GM03348 (cell line): Measurements from ENCODE around the gene EMP3.

Source experiments
- DNase-seq: peaks from one replicate; pipeline ENCODE4 v3.0.0; 2012; ENCODE audit warnings: low spot score

The EMP3 gene

DNA sequence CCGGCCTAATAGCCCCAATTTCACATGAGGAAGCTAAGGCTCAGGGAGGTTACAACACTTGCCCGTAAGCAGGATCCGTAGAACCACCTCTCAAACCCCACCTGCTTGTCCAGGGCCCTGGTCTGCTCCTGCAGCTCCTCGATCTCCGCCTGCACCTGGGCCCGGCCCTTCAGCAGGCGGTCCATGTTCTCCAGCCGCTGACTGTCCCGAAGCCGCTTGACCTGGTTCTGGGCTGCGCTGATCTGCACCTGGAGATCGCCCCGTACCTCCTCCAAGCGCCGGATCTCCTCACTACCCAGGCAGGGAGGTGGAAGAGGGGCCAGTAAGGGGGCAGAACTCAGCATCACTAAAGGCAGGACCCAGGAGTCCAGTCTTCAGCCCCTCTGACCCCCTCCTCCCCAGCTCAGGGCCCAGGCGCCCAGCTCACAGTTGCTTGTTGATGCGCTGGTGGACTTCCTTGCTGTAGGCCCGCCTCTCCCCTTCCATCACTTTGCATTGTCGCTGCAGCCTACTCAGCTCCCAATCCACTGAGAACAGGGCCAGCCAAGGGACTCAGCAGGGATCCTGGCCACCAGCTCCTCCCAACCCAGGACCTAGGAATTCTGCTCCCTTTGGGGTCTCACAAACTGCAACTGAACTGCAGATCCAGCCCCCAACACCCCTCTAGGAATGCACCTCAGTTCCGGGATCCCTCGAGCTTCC lies 6.9 kb upstream of the EMP3 start:
- no peak for DNase-seq

DNA sequence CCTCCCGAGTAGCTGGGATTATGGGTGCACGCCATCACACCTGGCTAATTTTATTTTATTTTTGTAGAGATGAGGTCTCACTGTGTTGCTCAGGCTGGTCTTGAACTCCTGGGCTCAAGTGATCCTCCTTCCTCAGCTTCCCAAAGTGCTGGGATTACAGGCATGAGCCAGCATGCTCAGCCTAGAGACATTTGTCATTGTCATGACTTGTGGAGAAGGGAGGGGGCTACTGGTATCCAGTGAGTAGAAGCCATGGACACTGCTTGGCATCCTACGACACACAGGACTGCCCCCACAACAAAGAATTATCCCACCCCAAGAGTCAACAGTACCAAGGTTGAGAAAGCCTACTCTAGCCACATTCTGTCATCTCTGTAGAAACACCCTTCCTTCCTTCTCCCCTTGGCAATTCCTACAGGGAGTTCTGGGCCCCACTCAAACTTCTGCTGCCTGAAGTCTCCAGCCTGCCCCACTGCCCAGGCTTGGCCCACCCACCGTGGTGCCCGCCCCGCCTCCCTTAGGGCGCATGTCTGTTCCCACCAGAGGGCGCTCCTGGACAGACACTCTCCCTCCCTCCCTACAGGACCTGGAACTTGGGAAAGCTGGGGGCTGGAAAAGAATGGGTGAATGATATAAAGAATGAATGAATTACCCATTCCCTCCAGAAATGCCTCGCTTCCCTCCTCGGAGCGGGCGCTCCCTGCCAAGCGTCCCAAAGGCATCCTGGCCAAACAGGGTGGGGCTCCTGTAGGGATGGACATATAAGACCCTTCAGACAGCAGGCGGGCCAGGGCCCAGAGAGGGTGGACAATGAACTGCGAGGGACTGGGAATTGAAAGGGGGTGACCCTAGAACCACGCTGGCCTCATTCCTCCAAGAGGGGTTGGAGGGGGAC lies 5.5 kb upstream of the EMP3 start:
- DNase-seq, result peak; percentile 90

DNA sequence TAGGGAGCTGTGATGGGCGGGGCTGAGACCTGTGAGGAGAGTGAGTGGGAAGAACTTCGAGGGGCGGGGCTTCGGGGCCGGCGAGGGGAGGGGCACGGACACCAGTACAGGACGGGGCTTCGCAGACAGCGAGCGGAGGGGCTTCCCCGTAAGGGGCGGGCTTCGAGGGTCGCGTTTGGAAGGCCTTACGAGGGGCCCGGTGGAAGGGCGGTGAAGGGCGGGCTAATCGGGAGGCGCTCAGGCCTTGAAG lies 4.1 kb upstream of the EMP3 start:
- DNase-seq, result peak; percentile 91

DNA sequence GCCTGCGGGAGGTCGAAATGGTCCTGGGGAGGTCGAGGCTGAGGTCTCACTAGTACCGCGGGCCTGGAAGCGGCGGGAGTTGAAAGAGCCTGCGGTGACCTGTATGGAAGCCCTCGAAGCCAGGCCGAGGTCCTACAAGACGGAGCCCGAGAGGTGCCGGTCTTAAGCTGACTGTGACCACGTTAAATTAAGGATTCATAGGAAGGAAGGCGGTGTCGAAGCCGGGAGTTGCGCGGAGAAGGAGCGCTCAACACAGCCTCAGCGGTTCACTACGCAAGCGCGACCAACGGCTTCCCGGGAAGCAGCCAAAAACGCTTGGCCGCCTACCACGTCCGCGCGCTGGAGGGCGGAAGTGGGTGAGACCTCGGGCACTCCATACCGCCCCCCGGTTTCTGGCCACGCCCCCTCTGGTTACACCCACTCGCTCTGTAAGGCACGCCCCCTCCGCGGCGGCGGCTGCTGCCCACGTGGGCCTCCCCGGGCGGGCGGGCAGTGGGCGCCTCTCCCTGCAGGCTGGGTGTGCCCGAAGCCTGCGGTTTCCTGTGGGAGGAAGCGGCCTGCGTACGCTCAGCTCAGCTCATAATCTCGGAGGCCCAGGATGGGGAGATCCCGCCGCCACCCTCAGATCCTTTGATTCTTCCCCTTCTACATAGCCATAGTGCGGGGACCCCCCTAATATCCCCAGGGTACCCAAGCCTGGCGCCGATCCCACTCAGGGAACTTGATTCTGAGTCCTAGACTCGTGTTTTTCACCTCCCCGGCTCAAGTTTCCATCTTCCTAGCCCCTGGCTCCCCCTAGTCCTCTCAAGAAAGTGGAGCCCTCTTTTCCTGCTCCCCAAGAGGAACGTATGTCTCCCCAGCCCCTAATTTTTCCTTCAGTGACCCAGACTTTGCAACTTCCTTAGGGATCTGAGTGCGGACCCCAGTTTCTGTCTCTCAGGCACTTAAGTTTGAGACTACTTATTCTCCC lies 3.4 kb upstream of the EMP3 start:
- DNase-seq, result peak; percentile 99

DNA sequence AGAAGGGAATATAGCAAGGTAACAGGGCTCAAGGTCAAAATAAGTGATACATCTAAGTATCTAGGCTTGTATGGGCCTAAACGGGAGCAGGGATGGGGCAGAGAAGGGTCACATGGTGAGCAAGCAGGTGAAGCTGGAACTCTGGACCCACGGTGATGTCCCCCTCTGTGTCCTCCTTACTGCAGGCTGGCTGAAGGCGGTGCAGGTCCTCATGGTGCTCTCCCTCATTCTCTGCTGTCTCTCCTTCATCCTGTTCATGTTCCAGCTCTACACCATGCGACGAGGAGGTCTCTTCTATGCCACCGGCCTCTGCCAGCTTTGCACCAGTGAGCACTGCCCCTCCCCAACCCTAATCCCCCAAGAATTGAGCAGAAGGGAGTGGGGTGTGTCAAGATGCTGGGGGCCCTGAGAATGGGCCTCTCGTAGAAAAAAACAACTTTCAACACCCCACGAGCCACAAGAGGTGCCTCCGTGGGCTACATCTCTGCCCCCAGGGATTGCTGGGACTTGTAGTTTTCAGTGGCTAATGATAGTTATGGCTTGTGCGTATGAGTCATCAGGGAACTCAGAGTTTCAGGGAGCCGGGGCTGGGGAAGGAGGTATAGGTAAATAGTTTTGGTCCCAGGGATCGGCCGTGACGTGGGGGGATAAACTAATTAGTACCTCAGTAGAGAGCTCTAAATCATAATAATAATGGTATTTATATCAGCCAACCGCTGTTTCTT lies 4.0 kb downstream of the EMP3 start:
- peak; percentile 21 for DNase-seq

DNA sequence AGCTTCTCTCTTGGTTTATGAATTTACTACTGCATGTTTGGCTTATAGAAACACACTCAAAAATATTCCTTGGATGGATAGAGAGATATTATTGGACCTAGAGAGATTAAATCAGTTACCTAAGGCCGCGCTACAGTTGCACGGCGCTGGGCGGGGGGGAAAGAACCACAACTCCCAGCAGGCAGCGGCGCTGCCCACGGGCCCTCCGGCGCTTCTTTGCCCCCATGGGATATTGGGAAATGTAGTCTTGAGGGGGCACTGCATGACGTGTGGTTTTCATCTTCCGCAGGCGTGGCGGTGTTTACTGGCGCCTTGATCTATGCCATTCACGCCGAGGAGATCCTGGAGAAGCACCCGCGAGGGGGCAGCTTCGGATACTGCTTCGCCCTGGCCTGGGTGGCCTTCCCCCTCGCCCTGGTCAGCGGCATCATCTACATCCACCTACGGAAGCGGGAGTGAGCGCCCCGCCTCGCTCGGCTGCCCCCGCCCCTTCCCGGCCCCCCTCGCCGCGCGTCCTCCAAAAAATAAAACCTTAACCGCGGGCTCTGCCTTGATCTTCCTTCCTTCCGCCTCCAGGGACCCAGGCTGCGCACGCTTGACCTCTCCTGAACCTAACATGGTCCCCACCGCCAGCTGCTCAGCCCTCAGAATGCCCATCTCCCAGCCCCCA lies 4.8 kb downstream of the EMP3 start:
- no peak for DNase-seq

DNA sequence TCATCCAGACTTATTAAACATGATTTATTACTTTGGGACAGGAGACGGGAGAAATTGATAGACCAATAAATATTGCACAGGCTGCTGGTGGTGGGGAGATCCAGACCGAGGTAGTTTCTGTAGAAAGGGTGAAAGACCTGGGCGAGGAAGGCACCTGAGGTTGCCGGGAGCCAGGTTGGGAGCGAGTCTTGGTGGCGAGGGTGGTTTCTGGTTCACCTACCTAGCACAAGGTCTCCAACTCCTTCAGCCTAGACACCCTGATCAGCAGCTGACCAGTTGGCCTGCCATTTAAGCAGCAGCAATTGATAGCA lies 7.0 kb downstream of the EMP3 start:
- no peak for DNase-seq

DNA sequence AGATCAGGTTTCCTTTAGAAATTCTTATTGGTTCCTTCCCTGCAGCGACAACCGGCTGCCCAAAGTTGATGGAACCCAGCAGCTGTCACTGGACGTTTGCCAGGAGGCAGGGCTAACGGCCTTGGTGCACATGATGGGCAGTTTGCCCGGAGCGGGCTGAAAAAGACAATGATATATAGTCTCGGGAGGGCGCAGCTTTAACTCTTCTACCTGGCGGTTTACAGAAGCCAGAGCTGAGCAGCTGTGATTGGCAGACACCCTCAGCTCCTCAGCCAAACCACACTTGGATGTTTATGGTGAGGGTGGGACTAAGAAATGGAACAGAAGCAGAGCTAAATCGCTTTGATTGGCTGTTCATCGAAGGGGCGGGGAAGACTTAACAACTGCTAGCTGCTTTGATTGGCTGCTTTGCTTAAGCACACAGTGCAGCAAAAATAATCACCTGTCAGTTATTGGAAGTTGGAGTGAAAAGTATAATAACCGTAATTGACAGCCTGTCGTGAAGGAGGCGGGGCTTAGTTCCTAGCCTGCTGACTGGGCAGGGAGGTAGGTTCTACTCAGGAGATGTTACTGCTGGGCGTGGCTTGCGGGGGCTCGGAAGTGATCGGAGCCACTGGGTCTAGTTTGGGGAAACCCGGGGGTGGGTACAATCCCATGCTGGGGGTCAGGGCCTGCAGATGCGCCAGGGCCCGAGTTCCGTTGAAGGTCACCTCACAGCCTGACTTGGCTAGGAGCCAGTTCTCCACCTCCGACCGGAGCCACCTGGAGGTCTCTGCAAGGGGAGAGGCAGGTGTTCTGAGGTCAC lies 7.5 kb downstream of the EMP3 start:
- peak; percentile 91 for DNase-seq

DNA sequence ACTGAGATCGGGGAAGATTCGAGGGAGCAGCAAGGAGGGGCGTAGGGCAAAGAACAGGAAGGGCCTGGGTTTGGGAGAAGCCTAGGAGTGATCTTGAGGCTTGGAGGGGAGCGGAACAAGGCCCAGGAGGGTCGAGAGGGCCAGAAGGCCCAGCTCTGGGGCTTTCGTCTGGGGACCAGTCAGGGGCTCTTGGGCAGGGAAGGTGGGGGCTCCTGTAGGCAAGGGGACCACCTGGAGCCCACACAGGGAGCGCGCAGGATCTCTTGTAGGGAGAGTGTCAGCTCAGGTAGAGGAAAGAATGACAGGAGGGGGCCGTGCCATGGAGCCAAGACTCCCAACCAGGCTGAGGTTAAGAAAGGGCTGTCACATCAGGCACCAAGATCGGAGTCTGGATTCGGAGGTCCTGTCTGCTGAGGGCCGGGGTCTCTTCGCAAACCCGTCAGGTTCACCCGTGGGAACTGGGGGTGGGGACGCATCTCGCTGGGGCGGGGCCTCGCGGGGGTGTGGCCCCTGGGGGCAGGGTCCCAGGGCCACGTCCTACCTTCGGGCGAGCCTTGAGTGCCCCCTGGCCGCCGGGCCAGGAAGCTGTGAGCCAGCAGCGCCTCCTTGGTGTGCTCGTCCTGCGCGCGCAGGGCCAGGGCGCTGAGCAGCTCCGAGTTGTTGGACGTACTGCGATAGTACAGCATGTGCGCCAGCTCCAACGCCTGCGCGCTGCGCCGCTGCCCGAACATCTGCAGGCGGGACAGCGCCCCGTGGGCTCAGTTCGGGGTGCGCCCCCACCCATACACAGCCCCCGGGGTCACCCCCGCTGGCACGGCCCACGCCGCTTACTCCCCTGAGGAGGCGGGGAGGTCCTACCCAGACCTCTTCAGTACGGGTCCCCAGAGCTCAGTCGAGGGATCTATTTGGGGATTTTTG lies 8.4 kb downstream of the EMP3 start:
- DNase-seq, result peak; percentile 96

DNA sequence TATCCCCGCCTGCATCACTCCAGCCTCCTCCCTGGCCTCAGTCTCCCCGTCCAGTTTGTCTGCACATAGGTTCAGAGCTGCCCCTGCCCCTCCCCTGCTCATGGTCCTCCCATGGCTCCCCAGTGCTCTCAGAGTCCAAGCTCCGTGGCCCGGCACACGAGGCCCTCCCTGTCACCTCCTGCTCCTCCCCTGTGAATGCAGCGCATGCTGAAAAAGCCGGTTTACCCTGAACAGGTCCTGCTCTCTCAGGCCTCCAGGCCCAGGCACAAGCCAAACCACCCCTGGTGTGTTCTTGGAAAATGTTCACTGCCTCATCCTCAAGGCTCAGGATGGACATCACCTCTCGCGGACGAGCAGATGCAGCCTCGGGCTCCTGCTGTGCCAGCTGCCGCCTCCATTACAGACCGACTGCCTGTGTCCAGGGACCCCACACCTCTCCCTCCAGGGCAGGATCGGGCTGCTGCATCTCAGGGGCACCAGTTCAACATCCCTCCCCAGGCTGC lies 13.0 kb downstream of the EMP3 start:
- no peak for DNase-seq

DNA sequence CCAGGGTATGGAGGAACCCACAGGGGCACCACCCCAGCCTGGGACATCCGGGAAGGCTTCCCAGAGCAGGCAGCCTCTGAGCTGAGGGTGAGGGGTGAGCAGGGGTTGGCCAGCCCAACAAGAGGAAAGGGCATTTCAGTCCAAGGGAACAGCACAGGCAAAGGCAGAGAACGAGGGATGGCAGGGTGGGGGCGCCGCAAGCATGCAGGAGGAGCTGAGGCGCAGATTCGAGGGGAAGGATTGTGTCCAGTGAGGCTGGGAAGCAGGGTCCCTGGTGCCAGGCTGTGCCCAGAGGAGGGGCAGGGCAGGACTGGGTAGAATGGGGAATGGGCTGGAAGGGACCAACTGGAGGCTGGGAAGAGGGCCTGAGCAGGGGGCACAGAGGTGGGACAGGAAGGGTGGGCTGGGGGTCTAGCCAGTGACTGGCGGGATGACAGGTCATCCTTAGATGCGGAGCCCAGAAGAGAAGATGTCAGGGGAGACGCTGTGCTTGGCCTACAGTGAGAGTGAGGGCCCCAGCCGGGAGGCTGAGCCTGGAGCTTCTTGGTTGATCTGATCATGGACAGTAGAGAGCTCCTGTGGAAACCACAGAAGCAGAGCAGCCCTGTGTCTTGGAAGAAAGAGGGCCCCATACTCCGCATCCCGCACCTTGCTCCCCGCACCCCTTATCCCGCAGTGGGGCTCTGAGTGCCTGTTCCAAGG lies 13.6 kb downstream of the EMP3 start:
- DNase-seq, result no peak

DNA sequence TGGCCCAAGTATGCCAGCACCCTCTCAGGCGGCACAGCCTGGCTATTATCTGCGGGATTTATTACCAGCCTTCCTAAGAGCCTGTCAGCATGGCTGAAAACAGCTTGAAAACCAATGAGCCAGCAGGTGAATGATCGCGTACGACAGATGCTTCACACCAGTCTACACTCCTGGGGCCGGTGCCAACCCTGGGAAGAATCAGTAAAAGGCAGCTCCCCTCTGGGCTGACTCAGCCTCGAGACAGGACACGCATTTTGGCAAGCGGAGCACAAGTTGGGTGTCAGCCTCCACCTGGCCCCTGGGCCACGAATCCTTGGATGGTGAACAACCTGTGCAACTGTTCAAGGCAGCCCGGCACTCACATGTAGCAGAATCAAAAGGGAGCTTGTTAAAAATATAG lies 15.6 kb downstream of the EMP3 start:
- no peak for DNase-seq

DNA sequence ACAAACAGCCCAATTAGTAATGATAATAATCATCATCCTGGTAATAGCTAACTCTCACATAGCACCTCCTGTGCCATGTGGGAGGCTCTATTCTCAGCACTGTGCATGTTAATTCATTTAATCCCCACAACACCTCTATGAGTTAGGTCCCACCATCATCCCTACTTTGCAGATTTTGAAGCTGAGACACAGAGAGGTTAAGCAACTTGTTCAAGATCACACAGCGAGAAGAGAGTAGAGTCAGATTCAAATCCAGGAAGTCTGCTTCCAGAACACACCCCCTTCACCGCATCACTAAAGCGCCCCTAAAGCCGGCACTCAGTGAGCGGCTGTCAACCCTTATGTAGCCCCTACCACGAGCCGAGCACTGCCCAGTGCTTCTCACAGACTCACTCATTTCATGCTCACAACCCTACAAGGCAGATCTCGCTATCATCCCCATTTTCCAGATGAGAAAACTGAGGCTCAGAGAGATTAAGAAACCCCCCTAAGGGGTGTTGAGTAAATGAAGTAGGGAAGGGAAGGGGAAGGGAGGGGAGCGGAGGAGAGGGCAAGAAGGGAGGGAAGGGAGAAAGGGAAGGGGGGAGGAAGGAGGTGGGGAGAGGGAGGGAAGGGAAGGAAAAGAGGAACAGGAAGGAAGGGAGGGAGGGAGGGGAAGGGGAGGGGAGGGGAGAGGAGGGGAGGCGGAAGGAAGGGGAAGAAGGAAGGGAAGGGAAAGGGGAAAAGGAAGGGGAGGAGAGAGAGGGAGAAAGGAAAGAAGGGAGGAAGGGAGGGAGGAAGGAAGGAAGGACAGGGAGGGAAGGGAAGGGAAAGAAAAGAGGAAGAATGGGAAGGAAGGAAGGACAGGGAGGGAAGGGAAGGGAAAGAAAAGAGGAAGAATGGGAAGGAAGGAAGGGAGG lies 16.4 kb downstream of the EMP3 start:
- no peak for DNase-seq

DNA sequence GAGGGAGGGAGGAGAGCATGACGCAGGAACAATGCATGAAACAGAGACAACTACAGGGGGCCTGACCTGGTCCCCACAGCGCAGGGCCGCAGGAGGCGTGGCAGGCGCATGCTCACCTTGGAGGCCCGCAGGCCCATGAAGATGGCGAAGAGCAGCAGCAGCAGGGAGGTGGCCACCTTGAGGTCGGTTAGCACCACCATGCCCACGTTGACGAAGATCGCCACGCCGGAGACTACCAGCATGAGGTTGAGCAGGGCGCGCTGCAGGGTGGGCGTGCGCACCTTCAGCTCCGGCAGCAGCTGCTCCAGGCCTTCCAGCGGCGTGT lies 17.0 kb downstream of the EMP3 start:
- no peak for DNase-seq

DNA sequence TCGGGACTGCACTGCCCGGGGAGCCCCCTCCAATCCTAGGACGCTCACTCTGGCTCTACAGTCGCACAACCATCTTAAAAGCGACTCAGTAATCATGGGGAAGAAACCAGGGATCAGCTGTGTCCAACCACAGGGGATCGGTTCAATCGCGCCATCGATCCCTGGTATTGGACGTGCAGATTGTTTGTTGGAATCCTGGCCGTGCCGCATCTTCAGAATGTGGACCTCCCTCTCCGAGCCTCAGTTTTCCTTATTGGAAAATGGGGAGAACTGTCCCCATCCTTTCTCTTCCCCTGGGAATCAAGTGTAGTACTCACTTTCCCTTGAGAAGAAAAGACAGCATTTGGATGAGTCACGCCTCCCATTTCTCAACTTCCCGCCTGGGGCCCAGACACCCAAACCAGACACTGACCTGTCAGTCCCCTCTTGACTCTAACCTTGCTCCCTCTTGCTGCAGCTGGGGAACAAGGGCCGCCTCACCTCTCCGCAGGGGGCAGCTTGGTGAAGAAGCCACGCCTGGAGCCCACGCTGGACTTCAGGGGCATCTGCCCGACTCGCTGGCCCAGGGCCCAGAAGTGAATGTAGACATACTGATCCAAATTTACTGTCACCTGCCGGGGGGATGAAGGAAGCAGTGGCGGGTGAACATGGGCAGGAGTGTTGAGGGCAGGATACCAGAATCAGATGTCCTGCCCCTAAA lies 17.6 kb downstream of the EMP3 start:
- peak; percentile 46 for DNase-seq

DNA sequence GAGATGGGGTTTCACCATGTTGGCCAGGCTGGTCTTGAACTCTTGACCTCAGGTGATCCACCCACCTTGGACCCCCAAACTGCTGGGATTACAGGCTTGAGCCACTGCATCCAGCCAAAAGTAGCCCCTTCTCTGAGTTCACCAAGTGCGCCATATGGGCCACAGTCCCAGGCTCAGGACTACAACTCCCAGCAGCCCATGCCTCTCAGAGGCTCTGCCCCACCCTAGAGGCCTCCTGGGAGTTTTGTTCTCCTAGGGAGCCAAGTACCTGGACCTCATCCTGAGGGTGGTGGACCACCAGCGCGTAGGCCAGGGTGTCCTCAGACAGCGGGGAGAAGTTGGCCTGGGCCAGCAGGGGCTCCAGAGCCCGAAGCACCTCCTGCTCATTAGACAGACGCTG lies 19.5 kb downstream of the EMP3 start:
- no peak for DNase-seq

DNA sequence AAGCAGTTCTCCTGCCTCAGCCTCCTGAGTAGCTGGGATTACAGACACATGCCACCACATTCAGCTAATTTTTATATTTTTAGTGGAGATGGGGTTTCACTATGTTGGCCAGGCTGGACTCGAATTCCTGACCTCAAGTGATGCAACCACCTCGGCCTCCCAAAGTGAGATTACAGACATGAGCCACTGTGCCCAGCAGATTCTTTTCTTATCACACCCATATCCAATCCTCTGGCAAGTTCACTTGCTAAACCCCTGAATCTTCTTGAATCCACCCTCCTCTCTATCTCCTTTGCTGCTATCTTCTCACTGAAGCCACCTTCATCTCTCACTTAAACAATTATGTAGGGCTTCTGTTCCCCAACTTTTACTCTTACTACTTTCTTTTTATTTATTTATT lies 20.8 kb downstream of the EMP3 start:
- no peak for DNase-seq
